ENCODE measurements around the gene MAPKAPK2.

The MAPKAPK2 gene

DNA sequence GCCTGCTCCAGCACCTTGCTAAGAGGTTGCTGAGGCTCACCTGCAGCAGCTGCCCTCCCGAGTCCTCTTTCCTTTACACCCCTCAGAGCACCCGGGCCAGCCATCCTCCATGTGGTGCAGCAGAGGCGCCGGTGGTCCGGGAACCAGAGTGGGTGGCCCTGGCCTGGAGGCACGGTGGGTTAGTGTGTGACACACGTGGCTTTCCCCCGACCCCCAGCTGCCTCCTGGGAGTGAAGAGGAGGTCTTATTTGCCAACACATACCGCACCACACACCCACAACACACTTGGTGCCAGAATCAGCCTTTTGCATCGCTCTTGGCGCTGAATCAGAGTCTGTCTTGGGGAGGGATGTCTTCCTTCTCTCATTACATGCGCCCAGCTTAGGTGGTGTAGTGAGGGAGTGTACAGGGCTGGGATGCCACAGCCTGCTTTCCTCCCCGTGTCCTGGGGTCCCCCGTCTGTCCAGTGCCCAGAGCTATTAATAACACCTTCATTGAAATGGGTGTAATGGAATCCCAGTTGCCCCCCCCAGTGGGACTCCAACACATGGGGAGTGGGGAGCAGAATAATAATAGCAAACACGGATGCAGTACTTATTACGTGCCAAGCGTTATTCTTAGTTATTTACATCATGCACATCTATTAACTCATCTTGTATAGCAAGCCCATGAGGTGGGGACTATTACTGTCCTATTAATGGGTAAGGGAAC, 38.2 kb downstream of the MAPKAPK2 start:
- DNase-seq (ENCODE audit: low read depth in 2 of 2): no peak

DNA sequence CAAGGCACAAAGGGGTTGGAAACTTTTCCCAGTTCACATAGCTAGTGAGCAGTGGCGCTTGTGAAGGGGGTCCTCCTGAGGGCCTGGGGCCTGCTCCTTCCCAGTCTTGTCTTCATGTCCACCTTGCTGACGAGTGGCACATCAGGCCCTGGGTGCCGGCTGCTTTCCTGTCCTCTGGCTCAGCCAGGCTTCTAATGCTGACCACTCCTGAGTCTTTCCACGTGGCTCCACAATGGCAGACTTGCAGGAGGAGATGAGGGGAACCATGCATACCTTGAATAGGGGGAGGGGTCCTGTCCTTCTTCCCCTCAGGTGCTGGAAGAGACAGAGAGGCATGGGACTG, 38.7 kb downstream of the MAPKAPK2 start:
- DNase-seq (ENCODE audit: low read depth in 2 of 2): no peak

DNA sequence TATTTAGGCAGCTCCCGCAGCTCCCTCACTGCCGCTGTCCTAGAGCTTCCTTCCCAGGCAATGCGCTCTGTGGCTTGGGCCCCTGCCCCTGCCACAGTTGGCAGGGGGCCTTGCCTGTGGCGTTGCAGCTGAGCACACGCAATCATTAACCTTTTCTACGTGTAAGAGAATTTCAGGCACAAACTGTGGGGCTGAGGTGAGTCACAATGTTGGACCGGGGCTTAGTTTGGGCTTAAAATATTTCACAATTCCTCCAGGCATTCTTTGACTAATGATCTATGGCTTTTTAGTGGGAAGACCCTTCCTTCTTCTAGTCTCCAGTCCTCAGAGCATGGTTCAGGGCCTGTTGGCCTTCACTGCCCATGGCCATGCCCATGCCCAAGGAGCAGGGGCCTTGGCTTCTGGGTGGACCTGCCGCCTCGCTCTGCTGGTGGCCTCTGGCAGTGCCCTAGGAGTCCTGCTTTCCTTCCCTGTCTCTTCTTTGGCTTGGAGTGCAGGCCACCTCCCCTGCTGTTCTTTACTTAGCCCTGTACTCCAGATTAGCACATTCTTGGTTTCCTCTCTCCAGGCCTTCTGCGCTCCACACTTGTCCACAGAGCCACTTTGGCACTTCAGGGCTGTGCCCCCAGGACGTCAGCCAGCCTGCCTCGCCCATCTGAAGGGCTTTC, 39.2 kb downstream of the MAPKAPK2 start:
- no peak for DNase-seq (ENCODE audit: low read depth in 2 of 2)

DNA sequence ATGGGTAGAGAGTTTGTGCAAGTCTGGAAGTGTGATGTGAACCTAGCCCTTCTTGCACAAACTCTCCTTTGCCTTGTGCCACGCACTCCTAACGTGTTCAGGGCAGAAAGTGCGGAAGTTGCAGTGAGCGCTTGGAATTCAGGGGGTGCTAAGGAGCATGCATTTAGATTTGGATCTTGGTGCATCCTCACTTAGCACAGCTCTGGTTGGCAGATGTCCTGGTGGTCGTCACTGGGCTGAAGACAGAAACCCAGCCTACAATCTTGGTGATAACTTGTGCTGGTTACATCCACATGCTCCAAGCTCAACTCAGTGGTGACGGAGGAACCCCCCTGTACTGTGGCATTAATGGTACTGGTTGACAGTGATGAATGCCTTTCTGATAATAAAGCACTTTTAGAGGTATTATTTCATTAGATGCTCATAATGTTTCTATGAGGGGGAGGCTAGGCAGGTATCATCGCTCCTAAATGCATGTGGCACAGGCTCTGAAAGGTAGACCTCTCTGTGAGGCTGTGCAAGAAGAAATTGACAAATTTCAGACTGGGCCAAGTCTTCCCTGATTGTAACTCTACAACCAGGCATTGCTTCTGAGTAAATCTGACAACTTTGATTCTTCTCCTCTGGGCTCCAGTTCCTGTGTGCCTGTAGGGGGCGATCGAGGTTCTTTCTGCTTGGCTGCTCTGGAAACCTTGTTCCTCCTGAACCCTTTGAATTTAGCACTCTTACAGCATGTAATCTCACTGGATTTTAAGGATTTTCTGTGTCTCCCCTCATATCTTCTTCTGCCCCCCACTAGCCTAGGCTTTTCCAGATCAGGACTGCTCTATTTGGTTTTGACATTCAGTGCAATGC, 40.6 kb downstream of the MAPKAPK2 start:
- DNase-seq (ENCODE audit: low read depth in 2 of 2): peak; percentile 45 to 49

DNA sequence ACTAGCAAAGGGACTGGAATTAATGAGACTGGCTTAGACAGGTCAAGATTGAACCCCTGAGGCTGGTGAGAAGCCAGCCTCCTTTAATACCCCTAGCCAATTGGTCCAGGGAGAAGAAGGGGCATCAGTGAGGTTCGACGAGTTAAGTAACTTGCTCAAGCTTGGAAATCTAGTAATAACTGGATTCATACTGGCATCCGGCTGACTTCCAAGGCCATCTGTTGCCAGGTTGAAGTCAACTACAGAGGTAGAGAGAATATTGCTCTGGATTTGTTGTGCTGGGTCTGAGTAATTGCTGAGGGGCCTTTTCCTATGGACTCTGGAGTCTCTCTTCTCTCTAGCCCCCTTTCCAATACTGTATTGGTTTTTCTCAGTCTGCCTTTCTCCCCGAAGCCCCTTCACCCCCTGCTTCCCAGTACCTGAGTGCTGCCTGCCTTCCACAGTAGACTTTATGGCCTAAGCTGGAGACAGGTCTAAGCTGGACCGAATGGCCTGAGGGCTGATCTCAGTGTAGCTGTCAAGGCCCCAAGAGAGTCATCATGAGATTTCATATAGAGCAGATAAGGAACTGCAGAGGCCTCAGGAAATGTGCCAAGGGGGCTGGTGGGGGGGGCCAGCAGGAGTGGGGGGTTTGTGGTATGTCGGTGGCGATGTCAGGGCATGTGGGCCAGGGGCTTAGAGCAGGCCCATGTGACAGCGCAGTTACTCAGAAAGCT, 43.4 kb downstream of the MAPKAPK2 start:
- no peak for DNase-seq (ENCODE audit: low read depth in 2 of 2)

DNA sequence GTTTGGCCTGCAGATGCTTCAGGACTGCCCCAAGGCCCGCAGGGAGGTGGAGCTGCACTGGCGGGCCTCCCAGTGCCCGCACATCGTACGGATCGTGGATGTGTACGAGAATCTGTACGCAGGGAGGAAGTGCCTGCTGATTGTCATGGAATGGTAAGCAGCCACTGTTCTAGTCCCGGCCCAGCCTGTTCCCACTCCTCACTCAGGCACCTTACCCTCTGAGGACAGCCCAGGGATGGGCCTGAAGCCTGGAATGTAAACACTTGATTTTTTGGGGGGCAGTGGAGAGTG, 43.9 kb downstream of the MAPKAPK2 start:
- DNase-seq (ENCODE audit: low read depth in 2 of 2): no peak

DNA sequence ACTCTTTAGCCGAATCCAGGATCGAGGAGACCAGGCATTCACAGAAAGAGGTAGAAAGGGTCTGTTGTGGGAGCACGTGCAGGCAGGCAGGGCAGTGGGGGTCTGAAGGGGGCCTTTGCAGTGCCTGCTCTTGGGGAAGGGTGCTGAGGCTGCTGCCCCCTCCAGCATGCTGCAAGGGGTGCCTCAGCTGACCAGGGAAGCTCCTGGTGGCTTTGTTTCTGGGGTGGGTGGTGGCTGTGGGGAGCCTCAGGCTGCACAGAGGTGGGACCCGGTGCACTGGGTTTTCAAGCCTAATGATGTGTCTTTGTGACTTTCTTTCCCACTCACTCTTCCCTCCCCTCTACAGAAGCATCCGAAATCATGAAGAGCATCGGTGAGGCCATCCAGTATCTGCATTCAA, 44.3 kb downstream of the MAPKAPK2 start:
- no peak for DNase-seq (ENCODE audit: low read depth in 2 of 2)

DNA sequence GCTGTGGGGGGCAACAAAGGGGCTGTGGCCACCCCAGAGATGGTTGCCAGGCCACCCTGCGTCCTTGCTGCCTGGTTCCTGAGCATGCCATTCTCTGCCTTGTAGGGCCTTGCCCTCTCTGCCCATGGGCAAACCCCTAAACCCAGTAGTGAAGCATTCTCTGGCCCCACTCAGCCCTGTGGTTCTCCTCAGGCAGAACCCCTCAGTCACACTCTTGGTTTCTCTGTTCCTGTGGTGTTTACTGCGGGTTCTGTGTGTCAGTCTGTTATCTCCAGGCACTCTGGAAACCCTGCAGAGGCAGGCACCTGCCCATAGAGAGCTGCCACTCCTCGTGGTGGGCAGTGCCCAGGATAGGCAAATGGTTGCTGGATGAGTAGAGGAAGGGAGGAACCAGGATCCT, 44.8 kb downstream of the MAPKAPK2 start:
- no peak for DNase-seq (ENCODE audit: low read depth in 2 of 2)

DNA sequence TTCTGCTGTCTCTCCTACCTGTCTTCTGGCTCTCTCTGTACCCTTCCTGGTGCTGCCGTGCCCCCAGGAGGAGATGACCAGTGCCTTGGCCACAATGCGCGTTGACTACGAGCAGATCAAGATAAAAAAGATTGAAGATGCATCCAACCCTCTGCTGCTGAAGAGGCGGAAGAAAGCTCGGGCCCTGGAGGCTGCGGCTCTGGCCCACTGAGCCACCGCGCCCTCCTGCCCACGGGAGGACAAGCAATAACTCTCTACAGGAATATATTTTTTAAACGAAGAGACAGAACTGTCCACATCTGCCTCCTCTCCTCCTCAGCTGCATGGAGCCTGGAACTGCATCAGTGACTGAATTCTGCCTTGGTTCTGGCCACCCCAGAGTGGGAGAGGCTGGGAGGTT, 47.8 kb downstream of the MAPKAPK2 start:
- DNase-seq (ENCODE audit: low read depth in 2 of 2): no peak

DNA sequence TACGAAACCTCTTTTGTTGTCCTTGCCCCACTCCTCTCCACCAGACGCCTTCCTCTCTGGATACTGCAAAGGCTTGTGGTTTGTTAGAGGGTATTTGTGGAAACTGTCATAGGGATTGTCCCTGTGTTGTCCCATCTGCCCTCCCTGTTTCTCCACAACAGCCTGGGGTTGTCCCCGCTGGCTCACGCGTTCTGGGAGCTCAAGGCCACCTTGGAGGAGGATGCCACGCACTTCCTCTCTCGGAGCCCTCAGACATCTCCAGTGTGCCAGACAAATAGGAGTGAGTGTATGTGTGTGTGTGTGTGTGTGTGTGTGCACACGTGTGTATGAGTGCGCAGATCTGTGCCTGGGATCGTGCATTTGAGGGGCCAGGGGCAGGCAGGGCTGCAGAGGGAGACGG, 48.3 kb downstream of the MAPKAPK2 start:
- no peak for DNase-seq (ENCODE audit: low read depth in 2 of 2)

DNA sequence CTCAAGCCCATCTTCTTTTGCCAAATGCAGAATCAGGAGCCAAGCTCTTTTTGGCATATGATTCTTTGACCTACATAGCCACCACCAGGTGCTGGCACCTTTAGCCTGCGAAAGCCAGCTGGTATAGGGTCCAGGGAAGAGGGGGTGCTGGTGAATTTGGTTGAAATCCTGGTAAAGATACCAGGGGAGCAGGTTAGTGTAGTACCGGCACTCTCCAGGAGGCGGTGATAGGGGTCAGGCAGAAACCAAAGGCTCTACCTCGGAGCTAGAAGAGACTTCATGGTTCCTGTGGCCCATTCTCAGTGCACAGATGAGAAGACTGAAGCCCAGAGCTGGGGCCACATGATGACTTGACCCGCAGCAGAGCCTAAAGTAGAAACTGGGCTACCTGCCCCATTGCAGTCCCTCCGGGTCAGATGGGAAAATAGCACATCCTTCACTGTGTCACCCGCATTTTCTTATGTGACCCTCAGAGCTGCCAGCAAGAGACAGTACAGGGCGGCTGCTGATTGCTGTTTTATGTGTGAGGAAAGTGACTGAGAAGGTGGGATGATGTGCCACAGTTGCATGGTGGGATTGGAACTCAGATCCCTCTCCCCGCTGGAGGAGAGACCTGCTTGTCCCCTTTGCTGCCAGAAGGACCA, 49.9 kb downstream of the MAPKAPK2 start:
- DNase-seq (ENCODE audit: low read depth in 2 of 2): peak; percentile 79 to 81

DNA sequence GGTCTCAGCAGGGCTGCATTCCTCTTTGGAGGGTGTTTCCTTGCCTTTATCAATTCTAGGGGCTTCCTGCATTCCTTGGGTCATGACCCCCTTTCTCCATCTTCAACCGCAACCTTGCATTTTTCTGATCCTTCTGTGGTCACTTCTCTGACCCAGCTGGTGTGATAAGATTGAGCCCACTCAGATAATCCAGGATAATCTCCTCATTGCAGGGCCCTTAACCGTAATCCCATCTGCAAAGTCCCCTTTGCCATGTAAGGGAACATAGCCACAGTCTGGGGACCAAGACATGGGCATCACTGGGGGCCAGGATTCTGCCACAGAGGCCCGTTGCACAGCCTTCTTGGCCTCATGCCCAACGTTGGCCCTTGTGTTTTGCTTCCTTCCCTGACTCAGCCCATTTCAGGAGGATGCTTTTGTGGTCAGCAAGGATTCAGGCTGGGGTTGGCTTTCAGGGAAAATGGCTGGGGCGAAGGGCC, 50.9 kb downstream of the MAPKAPK2 start:
- DNase-seq (ENCODE audit: low read depth in 2 of 2): no peak

DNA sequence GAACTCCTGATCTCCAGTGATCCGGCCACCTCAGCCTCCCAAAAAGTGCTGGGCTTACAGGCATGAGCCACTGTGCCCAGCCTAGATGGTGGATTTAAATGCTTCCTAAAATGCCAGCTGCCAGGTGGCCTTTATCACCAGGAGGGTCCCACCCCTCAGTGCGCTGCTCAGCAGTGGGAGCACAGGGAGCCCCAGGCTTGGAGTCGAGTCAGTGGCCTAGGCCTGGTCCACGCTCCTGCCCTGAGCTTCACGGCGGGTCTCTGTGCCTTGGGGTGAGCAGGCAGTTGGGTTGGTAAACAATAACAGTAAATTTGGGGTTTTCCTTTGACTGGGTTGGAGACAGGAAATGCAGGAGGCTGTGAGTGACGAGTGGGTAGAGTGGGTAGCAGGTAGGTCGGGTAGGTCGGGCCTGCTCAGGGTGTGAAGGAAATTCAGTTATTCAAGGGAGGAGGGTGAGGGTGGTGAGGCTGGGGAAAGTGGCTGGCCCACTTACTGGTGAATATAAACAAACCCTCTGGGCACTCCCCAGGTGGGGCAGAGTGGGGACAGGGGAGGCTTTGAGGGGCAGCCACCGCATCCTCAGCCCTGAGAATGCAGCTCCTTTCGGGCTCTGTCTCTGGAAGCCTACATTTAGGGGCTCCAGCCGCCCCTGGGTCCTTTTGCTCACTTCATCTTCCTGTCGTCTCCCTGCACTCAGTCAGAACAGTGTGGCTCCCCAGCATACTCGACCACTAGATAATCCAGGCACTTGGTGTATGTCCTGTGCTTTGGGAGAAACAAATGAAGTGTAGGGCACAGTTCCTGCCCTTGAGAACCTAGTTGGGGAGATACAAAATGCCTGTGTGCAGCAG, 52.4 kb downstream of the MAPKAPK2 start:
- peak in 1 of 2 donors; percentile 37 for DNase-seq (ENCODE audit: low read depth in 2 of 2)

DNA sequence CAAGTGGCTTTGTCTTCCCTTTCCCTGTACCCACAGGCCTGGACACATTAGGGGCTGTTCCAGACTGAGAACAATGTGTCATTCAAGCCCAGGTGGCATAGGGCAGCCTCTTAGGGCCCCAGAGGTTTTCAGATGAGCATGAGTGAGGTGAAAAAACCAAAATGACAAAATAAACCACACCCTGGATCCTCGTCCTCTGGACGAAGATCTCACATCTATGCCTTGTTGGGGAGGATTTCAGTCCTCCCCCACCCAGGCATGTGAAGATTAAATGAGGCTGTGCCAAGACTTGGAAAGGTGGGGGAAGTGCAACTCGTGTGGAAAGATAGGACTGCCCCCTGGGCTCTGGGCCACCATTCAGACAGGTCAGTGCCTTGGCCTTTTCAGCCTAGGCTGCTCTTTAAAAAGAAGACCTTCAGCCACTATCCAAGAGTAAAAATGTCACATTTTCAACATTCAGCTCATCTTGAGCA, 53.1 kb downstream of the MAPKAPK2 start:
- DNase-seq (ENCODE audit: low read depth in 2 of 2): no peak

DNA sequence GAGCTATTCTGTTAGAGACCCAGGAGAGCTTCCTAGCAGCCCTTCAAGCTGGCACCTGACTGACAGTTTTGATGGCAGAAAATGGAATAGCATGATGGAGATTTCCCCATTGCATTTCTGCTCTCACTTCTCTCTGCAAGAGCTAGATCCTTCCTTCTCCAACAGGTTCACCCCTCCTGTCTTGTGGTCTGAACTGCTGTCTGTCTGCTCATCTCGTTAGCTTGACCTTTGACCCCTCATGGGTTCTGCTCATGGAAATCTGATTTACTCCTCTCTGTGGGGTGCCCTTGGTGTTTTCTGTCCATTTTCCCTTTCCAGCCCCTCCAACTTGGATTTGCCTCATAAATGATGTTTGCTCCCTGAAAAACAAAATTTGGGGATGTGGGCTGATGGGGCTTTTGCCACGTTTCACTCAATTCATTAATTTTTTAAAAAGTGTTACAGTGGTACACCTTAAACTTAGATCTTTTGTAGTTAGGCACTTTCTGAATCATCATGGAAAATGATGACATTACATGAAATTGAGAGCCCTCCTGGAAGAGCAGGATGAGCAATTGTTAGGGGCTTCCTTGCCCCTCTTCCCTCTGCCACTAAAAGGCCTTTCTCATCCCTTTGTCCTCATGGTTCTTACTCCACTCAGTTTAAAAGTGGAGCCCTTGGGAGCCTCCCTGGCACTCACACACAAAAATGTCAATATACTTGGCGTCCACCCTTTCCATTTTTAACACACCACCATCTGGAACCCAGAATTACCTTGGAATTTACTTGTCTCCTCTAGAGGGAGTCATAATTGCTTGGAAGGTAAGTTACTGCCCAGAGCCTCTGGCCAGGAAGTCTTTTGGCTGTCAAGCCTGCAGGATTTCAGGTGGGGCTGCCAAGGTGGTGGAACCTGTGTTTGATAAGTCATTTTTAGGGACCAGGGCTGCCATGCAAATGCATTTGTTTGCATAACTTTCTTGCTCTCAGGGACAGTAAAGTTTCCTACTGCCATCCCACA, 54.0 kb downstream of the MAPKAPK2 start:
- no peak for DNase-seq (ENCODE audit: low read depth in 2 of 2)

DNA sequence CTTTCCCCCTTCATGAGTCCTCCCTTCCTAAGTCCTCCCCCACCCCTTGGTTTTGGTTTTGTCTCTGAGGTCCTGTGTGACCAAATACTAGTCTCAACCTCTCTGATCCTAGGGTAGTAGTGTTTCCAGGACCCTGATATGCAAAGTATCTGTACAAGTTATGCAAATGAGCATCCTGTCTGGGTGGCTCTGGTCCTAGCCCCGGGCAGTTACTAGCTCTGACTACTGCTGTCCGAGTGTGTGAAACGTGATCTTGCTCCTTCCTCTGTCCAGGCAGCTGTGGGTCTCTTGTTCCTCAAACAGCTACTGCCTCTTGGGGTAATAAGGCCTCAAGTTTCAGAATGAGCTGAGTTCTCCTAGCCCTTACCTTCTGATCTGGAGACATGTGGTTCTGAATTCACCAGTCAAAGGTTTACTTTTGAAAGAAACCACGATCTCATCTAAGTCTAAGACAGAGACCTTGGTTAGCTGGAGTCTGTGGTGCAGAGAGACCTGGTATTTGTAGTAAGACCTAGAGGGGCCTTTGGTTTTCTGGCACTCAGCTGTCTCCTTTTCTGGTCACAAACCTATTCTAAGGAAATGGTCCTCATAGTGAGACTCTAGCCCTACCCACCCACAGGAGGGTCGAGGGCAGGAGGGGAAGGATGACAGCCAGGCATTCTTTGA, 54.8 kb downstream of the MAPKAPK2 start:
- no peak for DNase-seq (ENCODE audit: low read depth in 2 of 2)

DNA sequence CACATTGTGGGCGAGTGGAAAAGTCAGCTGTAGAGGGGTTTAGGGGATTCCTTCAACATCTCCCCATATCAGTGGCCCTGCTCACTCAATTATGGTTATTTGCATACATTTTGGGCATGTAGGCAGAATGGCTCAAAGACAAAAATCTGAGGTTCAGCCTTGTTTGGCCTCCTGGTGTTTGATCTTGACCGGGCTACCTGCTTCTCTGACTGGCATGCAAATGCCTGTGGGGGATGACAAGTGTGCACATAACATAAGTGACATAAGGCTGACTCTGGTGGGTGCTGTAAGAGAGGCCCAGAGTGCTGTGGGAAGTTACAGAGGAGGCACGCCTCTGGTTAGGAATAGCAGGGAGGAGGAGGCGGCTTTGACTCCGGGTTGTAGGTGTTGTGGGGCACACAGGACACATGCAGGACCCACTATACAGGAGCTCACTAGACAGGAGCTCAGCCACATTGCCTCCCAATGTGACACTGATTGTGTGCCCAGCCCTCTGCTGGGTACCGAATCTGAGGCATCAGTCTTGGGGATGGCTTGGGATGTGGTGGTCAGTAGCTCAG, 56.5 kb downstream of the MAPKAPK2 start:
- no peak for DNase-seq (ENCODE audit: low read depth in 2 of 2)

DNA sequence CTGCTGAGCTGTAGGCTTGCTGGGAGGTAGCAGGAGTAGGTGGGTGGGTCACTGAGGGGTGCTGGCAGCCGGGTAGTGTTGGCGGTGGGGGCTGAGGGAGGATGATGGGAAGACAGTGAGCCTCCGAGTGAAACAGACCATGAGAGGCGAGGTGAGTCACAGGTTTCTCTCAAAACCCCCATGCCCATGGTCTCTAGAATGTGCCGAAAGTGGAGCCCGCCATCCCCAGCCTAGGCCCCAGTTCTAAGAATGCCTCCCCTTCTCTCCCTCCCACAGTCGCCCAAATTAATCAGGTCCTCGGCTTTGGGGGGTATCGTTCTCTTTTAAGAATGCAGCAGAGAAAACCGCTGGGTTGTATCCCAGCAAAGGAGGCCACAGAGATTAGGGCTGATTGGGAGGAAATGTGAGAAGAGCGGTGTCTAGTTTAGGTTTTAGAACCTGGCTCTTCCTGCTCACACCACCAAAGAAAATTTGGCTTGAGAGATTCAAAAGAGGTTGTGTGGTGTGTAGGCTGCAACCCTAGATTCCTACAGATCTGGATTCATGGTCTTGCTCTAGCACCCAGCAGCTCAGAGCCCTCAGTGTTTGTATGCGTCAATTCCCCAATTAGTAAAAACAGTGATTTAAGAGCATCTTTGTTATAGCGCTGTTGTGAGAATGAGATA, 58.1 kb downstream of the MAPKAPK2 start:
- DNase-seq (ENCODE audit: low read depth in 2 of 2): no peak

Data from stimulated activated CD4-positive, alpha-beta T cell treated with anti-CD3 and anti-CD28 coated beads, Interleukin-1b, Interleukin-23, amount 100 ng/mL, for 4 hours (primary cell).